ENCODE measurements around the gene SORCS2. TPM values are rescaled to one million over a fixed set of nuclear protein-coding genes. Genes with fewer than 3 reads are reported as not detected.

SORCS2 gene
- total and polyA plus RNA-seq, 2 of the 4 experiments (the other 2 are of a cell fraction) = 0.36 to 0.62 TPM

- Histone ChIP-seq H2AFZ (replicated peaks; ENCODE audit: low read length, poor library complexity) (no peak overlapping the region), H2AK5ac (ENCODE audit: low read depth, low read length) (no peak overlapping the region), H3K4me3 (ENCODE audit: insufficient read depth, low read depth, low read length) (no peak overlapping the region), H3K79me1 (ENCODE audit: low read depth in 1 of 2, low read length in 2 of 2) (no peaks in the 10 kb centered on the region), H2BK15ac (ENCODE audit: low read depth, low read length) (no peak overlapping the region), H3K9me1 (ENCODE audit: insufficient read depth, low read length) (no peaks in the 10 kb centered on the region), H3K27me3 (ENCODE audit: control insufficient read depth, insufficient read depth, low read length) (peaks cover 15% of the 10 kb centered on the region), H3K9me3 (ENCODE audit: control insufficient read depth, insufficient read depth, low read length) (peaks cover 21% of the 10 kb centered on the region), H3K4me2 (ENCODE audit: low read depth, low read length) (no peak overlapping the region), H2BK120ac (ENCODE audit: low read depth, low read length) (no peak overlapping the region), H4K5ac (ENCODE audit: low read depth, low read length) (no peak overlapping the region), H3K23ac (ENCODE audit: low read depth, low read length) (no peak overlapping the region), H4K20me1 (ENCODE audit: insufficient read depth, low read length) (no peaks in the 10 kb centered on the region), H3K4me1 (ENCODE audit: control insufficient read depth, insufficient read depth, low read length) (no peaks in the 10 kb centered on the region), H3K56ac (ENCODE audit: extremely low read depth, insufficient read depth, low read length) (no peak overlapping the region), H3K36me3 (ENCODE audit: control insufficient read depth, insufficient read depth, low read length) (no peaks in the 10 kb centered on the region), H2BK20ac (ENCODE audit: low read depth, low read length) (no peak overlapping the region), H3K9ac (ENCODE audit: low read depth, low read length) (no peak overlapping the region), H4K8ac (ENCODE audit: low read depth in 2 of 2, low read length in 2 of 2) (no peak overlapping the region), H2AK9ac (replicated peaks; ENCODE audit: low read depth, low read length, poor library complexity) (no peak overlapping the region), H3K18ac (ENCODE audit: low read depth, low read length) (no peak overlapping the region), H2BK5ac (ENCODE audit: low read depth, low read length, poor library complexity, severe bottlenecking) (no peak overlapping the region), H4K91ac (ENCODE audit: insufficient read depth, low read depth, low read length) (no peak overlapping the region), H3K4ac (ENCODE audit: low read depth, low read length) (no peak overlapping the region), H3K27ac (ENCODE audit: insufficient read depth, low read length) (no peak overlapping the region), H3K14ac (replicated peaks; ENCODE audit: low read depth, low read length) (no peak overlapping the region)
- CTCF ChIA-PET = no interaction called here
- POLR2A ChIA-PET (ENCODE audit: unreplicated experiment) = no interaction called here
- dilution Hi-C loops (cut with HindIII; ENCODE audit: low sequenced_read_pairs, unreplicated experiment) = no loop called here
- DNase-seq (no peak), ATAC-seq (ENCODE audit: low read depth) (no peak)
- in situ Hi-C loops (cut with MboI; ENCODE audit: low sequenced_read_pairs) = no loop called here
- TF ChIP-seq FOS (IDR thresholded peaks at IDR 0.05; ENCODE audit: low read depth, low read length) = no peak
- TF ChIP-seq USF2 (IDR thresholded peaks at IDR 0.05; ENCODE audit: low read depth, low read length) = no peak
- TF ChIP-seq BHLHE40 (IDR thresholded peaks at IDR 0.05; ENCODE audit: low read depth, low read length) = no peak
- no peak for TF ChIP-seq MAFK (IDR thresholded peaks at IDR 0.05; ENCODE audit: low read depth, low read length)
- no peak for TF ChIP-seq RFX5 (IDR thresholded peaks at IDR 0.05; ENCODE audit: low read depth, low read length)
- TF ChIP-seq RCOR1 (IDR thresholded peaks at IDR 0.05; ENCODE audit: insufficient replicate concordance, low read length) = no peak
- TF ChIP-seq ELK1 (IDR thresholded peaks at IDR 0.05; ENCODE audit: borderline replicate concordance, low read depth, low read length) = no peak
- no peak for TF ChIP-seq SMC3 (IDR thresholded peaks at IDR 0.05; ENCODE audit: low read depth, low read length)
- no peak for TF ChIP-seq RAD21 (IDR thresholded peaks at IDR 0.05; ENCODE audit: low read length)
- no peak for TF ChIP-seq CEBPB (IDR thresholded peaks at IDR 0.05; ENCODE audit: low read depth, low read length)
- no peak for TF ChIP-seq MAZ (IDR thresholded peaks at IDR 0.05; ENCODE audit: borderline replicate concordance, low read depth, low read length)
- TF ChIP-seq CHD1 (IDR thresholded peaks at IDR 0.05; ENCODE audit: low read depth, low read length) = no peak
- intact Hi-C loops (cut with micrococcal nuclease) = no loop called here
- WGBS, 2 experiments (ENCODE audit: extremely low coverage in 2 of 2, insufficient read length in 1 of 2) = no CpG with 5 or more reads among the region's 1 CpG
- BruUV-seq (replicated peaks) = no TSS peak
Observed at GRCh38 chr4:7584098-7584497, 391.8 kb downstream of the SORCS2 start.
